Stimulated activated CD4-positive, alpha-beta T cell treated with anti-CD3 and anti-CD28 coated beads, Interleukin-12 subunit alpha, Interleukin-12 subunit beta, amount 100 ng/mL, for 24 hours (primary cell): ENCODE measurements around the gene TYW1.
"Not testable (repeated sequence)": the region's sequence is repeated elsewhere in the genome, so short reads cannot be mapped to it uniquely, and the experiment has no call there.

Source experiments
- DNase-seq, 2 experiments: peaks; one replicate each; pipeline ENCODE4 v3.0.0-alpha.2; 2020; ENCODE audit warnings: low read depth in 2 of 2

TYW1 gene

GRCh38 chr7:67251986-67252558, 255.4 kb downstream of the TYW1 start:
- DNase-seq, result no peak

GRCh38 chr7:67255076-67255475, 258.4 kb downstream of the TYW1 start:
- DNase-seq, result not testable (repeated sequence)

GRCh38 chr7:67257779-67258178, 261.1 kb downstream of the TYW1 start:
- DNase-seq, result not testable (repeated sequence)

- not testable (repeated sequence) for DNase-seq
Measured at GRCh38 chr7:67259363-67259762, 262.7 kb downstream of the TYW1 start.

- DNase-seq, result not testable (repeated sequence)
Measured at GRCh38 chr7:67260166-67260586, 263.5 kb downstream of the TYW1 start.

- DNase-seq, result not testable (repeated sequence)
Measured at GRCh38 chr7:67264000-67264399, 267.4 kb downstream of the TYW1 start.

GRCh38 chr7:67266070-67266469, 269.4 kb downstream of the TYW1 start:
- DNase-seq, result not testable (repeated sequence)

GRCh38 chr7:67267914-67268313, 271.3 kb downstream of the TYW1 start:
- DNase-seq, result no peak

GRCh38 chr7:67269916-67270315, 273.3 kb downstream of the TYW1 start:
- DNase-seq, result not testable (repeated sequence)
